ENCODE measurements around the gene ARAP2.

ARAP2 gene, protein sequence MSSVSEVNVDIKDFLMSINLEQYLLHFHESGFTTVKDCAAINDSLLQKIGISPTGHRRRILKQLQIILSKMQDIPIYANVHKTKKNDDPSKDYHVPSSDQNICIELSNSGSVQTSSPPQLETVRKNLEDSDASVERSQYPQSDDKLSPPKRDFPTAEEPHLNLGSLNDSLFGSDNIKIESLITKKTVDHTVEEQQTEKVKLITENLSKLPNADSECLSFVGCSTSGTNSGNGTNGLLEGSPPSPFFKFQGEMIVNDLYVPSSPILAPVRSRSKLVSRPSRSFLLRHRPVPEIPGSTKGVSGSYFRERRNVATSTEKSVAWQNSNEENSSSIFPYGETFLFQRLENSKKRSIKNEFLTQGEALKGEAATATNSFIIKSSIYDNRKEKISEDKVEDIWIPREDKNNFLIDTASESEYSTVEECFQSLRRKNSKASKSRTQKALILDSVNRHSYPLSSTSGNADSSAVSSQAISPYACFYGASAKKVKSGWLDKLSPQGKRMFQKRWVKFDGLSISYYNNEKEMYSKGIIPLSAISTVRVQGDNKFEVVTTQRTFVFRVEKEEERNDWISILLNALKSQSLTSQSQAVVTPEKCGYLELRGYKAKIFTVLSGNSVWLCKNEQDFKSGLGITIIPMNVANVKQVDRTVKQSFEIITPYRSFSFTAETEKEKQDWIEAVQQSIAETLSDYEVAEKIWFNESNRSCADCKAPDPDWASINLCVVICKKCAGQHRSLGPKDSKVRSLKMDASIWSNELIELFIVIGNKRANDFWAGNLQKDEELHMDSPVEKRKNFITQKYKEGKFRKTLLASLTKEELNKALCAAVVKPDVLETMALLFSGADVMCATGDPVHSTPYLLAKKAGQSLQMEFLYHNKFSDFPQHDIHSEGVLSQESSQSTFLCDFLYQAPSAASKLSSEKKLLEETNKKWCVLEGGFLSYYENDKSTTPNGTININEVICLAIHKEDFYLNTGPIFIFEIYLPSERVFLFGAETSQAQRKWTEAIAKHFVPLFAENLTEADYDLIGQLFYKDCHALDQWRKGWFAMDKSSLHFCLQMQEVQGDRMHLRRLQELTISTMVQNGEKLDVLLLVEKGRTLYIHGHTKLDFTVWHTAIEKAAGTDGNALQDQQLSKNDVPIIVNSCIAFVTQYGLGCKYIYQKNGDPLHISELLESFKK (N-terminal part only)

DNA sequence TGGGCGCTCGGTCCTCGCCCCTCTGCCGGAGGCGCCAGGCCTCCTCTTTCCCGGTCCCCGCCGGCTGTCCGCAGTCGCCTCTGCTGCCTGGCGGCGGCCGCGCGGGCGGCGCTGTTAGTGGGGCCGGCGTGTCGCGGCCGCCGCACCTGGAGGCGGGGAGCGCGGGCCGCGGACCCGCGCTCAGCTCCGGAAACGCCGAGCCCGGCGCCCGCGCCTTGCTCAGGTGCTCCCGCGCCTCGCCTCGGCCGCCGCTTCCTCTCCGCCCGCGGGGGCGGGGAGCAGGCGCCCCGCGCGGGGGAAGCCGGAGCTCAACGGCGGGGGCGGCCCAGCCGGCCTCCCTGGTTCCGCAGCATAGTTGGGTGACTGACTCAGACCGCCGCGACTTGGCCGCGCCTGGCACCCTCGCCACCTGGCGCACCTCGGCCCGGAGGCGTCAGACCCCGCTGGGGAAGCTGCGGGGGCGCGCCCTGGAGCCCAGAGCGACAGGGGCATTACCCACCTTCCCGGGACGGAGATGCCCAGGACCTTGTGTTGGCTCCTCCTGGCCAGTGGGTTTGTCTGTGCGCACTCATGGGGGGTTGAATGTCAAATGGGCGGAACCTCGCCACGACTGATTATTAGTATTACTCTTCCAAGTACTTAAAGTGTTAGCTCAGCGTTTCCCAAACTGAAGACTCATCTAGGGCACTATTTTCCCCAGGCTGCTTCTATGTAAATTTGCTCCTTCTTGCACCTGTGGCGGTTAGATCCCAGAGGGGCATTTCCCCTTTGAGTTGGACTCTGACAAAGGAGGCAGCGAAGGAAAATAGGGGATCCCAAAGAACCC is at the start of gene ARAP2:
Gene ARAP2, minus strand, starts transcription at position 258 of the 826 bp plus-strand sequence. CDS start 15,028 bp downstream, outside the sequence.
- ATAC-seq (replicated peaks) = peak; percentile 84 to 86
- Mint-ChIP-seq H3K27ac (peak within 1 kb of the TSS; percentile 95), H3K4me3 (peak within 1 kb of the TSS; percentile 91 to 93), H3K27me3 (no peaks in the 10 kb centered on the region), H3K4me1 (peaks cover 20 to 44% of the 10 kb centered on the region in 2 donors), H3K36me3 (peaks cover under 1 to 11% of the 10 kb centered on the region in 2 donors), H3K9me3 (no peaks in the 10 kb centered on the region)
- peak; percentile 78 for DNase-seq

DNA sequence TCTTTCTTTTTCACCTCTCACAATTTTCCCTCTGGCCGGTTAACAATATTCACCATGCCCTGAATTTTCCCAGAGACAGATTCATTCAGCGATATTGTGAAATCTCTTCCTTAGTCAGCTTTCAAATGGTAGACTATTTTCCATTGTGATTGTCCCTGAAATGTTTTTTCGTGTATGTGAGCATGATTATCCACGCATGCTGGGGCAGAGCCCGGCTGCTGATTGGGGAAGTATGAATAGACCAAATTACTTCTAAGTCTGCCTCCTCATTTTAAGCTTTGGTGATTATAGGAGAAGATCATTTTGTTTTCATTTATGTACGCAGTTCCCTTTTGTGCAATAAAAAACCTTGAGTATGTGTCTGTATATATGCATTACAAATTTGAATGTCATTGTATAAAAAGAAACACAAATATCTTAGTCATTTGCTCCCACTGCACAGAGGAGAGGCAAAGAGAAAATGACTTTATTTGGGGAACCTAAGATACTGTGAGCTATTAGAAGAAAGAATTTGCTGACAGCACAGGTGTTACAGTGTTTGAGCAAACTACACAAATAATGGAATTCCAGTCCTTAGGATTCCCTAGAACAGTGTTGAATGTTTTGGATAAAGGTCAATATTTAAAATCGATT is 48.4 kb upstream of the ARAP2 start:
- Mint-ChIP-seq H3K4me1 (peaks cover 6 to 18% of the 10 kb centered on the region in 2 donors), H3K9me3 (no peaks in the 10 kb centered on the region), H3K27me3 (no peaks in the 10 kb centered on the region), H3K4me3 (no peak overlapping the region), H3K36me3 (no peaks in the 10 kb centered on the region), H3K27ac (no peak overlapping the region)
- ATAC-seq (replicated peaks) = peak; percentile 55 to 69
- DNase-seq = no peak

DNA sequence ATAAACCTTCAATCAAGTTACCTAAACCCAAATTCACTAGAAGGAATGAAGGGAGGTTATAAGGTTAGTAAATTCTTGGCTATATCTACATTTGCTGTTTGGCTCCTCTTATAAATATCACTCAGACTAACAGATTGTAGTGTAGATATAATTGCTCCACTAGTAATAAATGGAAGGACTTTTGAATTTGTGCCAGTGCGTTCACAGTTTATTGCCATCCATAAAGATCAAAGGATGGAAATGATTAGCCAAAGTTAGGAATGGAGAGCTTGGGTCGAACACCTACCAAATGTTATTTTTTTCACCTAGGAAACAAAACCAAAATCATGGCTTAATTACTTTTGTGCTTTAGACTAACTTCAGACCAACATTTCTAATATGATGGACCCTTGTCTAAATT is 46.3 kb upstream of the ARAP2 start:
- ATAC-seq (replicated peaks) (no peak), DNase-seq (no peak)
- no peaks in the 10 kb centered on the region for H3K36me3 Mint-ChIP-seq
- H3K9me3 Mint-ChIP-seq = peaks cover 0 to 3% of the 10 kb centered on the region in 2 donors
- no peak overlapping the region for H3K4me3 Mint-ChIP-seq
- H3K27ac Mint-ChIP-seq = no peak overlapping the region
- H3K27me3 Mint-ChIP-seq = no peaks in the 10 kb centered on the region
- H3K4me1 Mint-ChIP-seq = peaks cover 15 to 27% of the 10 kb centered on the region in 2 donors

DNA sequence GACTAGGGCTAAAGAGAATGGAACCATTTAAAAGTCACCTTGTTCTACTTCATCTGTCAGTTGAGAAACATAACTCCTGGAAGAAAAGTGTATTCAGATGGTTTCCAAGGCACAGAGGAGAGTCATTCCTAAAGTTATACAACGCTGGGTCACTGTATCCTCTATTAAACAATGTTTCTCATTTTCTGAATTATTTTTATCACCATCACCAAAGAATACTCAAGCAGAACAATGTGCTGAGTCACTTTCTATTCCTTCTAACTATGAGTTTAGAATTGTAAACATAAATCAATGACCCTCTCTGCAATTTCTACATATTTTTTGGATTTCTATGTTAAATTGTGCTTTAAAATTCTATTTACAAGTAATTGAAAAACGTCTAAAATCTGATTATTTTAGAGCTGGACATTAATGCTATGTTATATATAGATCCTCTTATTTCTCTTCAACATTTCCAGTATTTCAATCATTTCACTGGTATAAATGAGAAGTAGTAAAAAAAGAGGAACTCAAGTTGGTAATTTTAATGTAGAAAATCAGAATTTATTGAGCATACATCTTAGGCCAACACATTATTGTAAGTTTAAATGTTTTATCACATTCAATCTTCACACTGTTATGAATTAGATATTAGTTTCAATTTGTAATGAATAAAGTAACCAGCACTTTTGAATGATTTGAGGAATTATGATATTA is 44.6 kb upstream of the ARAP2 start:
- Mint-ChIP-seq H3K36me3 (no peaks in the 10 kb centered on the region), H3K27me3 (no peaks in the 10 kb centered on the region), H3K4me3 (no peak overlapping the region), H3K4me1 (peaks cover 18 to 43% of the 10 kb centered on the region in 2 donors), H3K9me3 (peaks cover 0 to 3% of the 10 kb centered on the region in 2 donors), H3K27ac (no peak overlapping the region)
- ATAC-seq (replicated peaks) (no peak), DNase-seq (no peak)

DNA sequence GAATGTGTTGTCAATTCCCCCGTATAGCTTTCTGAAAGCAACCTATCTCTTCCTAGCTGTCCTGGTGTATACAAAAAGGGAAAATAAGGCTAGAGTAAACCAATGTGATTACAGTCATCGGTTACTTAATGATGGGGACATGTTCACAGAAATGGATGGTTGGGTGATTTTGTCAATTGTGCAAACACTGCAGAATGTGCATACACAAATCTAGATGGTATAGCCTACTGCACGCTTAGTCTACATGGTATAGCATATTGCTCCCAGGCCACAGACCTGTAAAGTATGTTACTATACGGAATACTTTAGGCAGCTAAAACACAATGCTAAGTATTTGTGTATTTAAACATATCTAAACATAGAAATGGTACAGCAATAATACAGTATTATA is 42.2 kb upstream of the ARAP2 start:
- H3K27me3 Mint-ChIP-seq = no peaks in the 10 kb centered on the region
- ATAC-seq (replicated peaks) (no peak), DNase-seq (no peak)
- no peak overlapping the region for H3K27ac Mint-ChIP-seq
- H3K4me3 Mint-ChIP-seq = no peak overlapping the region
- peaks cover 0 to 3% of the 10 kb centered on the region in 2 donors for H3K9me3 Mint-ChIP-seq
- peaks cover 14 to 33% of the 10 kb centered on the region in 2 donors for H3K4me1 Mint-ChIP-seq
- no peaks in the 10 kb centered on the region for H3K36me3 Mint-ChIP-seq

DNA sequence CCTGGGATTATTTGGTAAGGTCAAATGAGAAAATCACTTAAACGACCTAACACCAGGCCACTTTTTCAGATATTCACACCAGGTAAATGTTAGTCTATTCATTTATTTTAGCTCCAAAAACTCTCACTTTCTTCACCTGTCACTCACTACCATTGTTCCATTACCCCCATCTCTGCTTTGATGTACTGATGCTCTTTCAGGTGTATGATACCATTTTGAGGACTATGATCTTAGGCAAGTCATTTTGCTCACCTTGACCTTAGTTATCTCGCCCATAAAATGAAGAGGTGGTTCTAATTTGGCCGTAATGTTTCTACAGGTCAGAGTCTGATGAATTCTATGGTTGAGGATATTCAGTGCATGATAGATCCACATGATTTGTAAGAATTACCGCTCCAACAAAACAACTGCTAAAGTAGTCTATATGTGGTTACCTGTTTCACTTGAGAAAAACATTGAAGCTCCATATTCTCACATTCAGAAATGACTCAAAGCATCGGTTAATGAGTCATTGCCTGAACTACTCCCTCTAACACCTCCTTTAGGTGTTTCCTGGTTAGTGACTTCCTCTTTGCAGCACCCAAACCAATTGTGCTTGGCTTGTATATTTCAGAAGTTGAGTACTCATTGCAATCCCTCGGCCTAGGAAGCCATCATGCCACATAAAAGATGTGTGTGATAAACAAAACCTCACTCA is 41.6 kb upstream of the ARAP2 start:
- Mint-ChIP-seq H3K36me3 (no peaks in the 10 kb centered on the region), H3K4me1 (peaks cover 14 to 33% of the 10 kb centered on the region in 2 donors), H3K9me3 (peaks cover 0 to 3% of the 10 kb centered on the region in 2 donors), H3K27me3 (no peaks in the 10 kb centered on the region), H3K27ac (peak overlapping the region; percentile 77), H3K4me3 (peak overlapping the region; percentile 37 to 47)
- peak; percentile 99 for ATAC-seq (replicated peaks)
- peak; percentile 48 for DNase-seq

DNA sequence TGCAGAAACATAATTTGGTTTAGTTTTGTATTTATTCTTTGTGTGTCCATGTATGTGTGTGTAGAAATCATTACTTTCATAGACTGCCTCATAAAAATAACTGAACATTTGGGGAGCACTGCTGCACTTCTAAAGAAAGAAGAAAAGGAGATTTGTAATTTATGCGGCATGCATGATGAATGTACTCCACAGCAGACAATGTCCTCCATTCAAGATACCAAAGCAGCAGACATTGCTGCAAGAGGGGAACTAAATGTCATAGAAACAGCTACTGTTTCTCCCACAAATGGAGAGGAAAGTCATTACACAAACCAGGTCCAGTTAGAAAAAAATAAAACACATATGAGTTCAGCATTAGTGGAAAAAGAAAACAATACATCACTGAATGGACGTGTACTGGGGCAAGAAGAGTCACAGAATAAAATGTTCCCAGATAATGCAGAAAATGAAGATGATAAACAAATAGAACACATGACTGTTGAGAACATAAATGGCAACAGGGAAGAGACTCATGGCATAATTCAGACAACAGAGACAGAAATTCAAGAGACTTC is 39.7 kb upstream of the ARAP2 start:
- H3K9me3 Mint-ChIP-seq = peaks cover 0 to 3% of the 10 kb centered on the region in 2 donors
- no peaks in the 10 kb centered on the region for H3K27me3 Mint-ChIP-seq
- H3K27ac Mint-ChIP-seq = no peak overlapping the region
- H3K36me3 Mint-ChIP-seq = no peaks in the 10 kb centered on the region
- no peak for DNase-seq
- H3K4me3 Mint-ChIP-seq = no peak overlapping the region
- H3K4me1 Mint-ChIP-seq = peaks cover 14 to 33% of the 10 kb centered on the region in 2 donors
- ATAC-seq (replicated peaks) = no peak

DNA sequence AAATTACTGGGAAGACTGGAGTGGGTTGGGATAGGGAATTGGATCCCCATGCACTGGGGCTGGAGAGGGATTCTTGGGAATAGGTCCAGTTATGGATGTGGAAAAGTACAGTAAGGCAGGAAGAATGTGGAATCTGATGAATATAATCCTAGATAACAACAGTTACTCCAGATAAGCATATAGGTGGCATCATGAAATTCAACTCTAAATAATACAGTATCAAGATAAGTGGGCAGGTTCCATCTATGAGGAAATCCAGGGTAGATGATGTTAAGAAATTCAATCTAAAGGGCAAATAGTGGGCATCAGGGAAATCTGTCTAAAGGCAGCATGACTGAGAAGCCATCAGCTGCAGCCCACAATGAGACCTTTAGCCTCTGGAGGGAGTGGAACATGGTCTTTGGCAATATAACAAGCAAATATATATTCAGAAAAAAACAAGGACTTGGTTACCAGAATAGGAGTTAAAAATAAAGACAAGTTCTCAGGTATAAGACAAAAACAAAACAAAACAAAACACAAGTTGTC is 38.3 kb upstream of the ARAP2 start:
- DNase-seq (no peak), ATAC-seq (replicated peaks) (no peak)
- Mint-ChIP-seq H3K9me3 (peaks cover 0 to 3% of the 10 kb centered on the region in 2 donors), H3K4me3 (no peak overlapping the region), H3K4me1 (peaks cover 14 to 38% of the 10 kb centered on the region in 2 donors), H3K36me3 (no peaks in the 10 kb centered on the region), H3K27ac (no peak overlapping the region), H3K27me3 (no peaks in the 10 kb centered on the region)

DNA sequence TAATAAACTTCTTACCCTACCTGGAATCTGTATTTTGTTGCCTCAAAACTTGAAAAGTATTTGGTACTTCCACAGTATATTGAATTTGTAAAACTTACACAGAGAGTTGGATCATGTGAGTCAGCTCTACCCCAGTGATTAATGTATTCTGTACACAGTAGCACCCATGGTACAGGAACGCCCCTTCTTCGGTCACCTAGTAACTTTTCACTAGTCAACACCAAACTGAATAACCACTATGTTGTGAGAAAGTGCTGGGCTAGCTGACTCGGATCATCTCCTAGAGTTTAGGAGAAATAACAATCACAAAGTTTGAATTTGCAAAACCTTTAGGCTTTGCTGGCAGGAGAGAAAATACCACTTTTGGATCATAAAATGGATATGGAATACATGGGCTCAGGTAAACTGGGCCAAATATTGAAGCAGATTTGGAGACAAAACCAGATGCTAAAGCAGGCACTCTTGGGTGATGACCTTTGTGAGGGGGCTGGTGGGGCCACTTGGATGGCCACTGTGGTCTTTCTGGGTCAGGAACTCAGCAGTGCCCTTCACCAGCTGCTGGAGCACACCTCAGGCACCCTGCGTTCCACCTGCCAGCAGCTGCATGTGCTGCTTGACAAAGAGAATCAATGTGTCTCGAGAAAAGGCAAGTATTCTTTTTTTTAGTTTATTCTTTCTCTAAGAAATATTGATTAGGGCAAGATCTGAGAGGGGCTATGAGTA is 37.2 kb upstream of the ARAP2 start, which contains the start of gene DTHD1:
Gene DTHD1, plus strand, starts transcription at position 233 of the 723 bp plus-strand sequence. Its CDS starts 143 bp downstream, at position 376.
- DNase-seq = no peak
- Mint-ChIP-seq H3K36me3 (no peaks in the 10 kb centered on the region), H3K4me1 (peaks cover 14 to 44% of the 10 kb centered on the region in 2 donors), H3K27me3 (no peaks in the 10 kb centered on the region), H3K27ac (no peak within 1 kb of the TSS), H3K4me3 (no peak within 1 kb of the TSS), H3K9me3 (peaks cover 0 to 3% of the 10 kb centered on the region in 2 donors)
- ATAC-seq (replicated peaks) = no peak

DNA sequence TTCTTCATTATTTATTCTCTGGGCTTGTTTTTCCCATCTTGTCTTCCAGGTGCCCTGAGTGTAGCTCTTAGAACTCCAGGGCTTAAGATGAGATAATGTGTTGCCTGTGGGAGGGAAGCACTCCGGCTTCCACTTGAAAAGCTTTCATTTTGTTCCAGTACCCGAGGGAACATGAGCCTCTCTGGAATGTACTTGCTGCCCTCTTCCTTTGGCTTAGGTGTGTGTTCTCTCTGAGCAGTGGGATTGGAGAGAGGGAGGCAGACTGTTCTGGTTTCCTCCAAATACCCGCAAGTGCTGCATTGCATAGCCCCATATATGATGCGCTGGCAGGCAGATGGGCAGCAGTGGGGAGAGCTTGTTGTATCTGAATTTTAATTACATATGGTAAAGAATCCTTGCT is 36.2 kb upstream of the ARAP2 start:
- no peak overlapping the region for H3K4me3 Mint-ChIP-seq
- H3K27me3 Mint-ChIP-seq = no peaks in the 10 kb centered on the region
- H3K27ac Mint-ChIP-seq = no peak overlapping the region
- DNase-seq (no peak), ATAC-seq (replicated peaks) (no peak)
- no peaks in the 10 kb centered on the region for H3K9me3 Mint-ChIP-seq
- H3K4me1 Mint-ChIP-seq = peaks cover 8 to 35% of the 10 kb centered on the region in 2 donors
- H3K36me3 Mint-ChIP-seq = peaks cover 0 to 3% of the 10 kb centered on the region in 2 donors

DNA sequence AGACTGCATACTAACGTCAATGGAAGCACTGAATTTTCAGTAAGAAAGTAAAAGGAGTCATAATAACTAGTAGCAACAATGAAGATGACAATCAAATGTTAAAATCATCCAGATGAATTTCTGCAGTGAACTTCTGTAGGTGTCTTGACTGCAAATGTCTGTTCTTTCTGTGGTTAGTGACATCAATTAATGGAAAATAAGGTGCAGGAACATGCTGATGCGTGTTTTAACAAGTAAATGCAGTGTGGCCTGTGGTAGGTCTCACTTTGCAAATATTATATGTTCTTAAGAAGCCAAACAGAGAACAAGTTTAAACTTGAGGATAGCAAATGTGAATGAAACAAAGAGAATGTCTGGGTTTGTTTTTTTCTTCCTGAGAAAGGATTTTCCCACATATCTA is 34.5 kb upstream of the ARAP2 start:
- no peaks in the 10 kb centered on the region for H3K27me3 Mint-ChIP-seq
- H3K9me3 Mint-ChIP-seq = no peaks in the 10 kb centered on the region
- no peak overlapping the region for H3K27ac Mint-ChIP-seq
- peaks cover 0 to 3% of the 10 kb centered on the region in 2 donors for H3K36me3 Mint-ChIP-seq
- peaks cover 5 to 19% of the 10 kb centered on the region in 2 donors for H3K4me1 Mint-ChIP-seq
- ATAC-seq (replicated peaks) = peak; percentile 25 to 42
- H3K4me3 Mint-ChIP-seq = no peak overlapping the region
- no peak for DNase-seq

All from stimulated activated naive B cell treated with anti-CD40 and anti-IgM and Interleukin-4, amounts not matched to agents 10 μg/mL and 1 μg/mL and 100 μg/mL, for 72 hours (primary cell).